Vagina (tissue), 2 donors: ENCODE results near the gene SMPX.

Source experiments
- CTCF ChIP-seq, 3 experiments: fragments of 450-650 bp in 2 of 3; fragments of 200-600 bp in 1 of 3; sonication (generic) in 1 of 3; IDR thresholded peaks; one replicate each; pipeline ENCODE4 v1.5.1; 2017 to 2019; ENCODE audit warnings: antibody characterized with exemption in 3 of 3, mild to moderate bottlenecking in 2 of 3, moderate library complexity in 2 of 3
- POLR2A ChIP-seq, 2 donors: fragments of 450-650 bp; IDR thresholded peaks; one replicate each; pipeline ENCODE4 v1.6.1; 2017; ENCODE audit warnings: antibody characterized with exemption in 2 of 2, mild to moderate bottlenecking in 2 of 2, moderate library complexity in 2 of 2
- POLR2AphosphoS5 ChIP-seq, 2 donors: sonication (generic); formaldehyde crosslinking; IDR thresholded peaks; one replicate each; pipeline ENCODE4 v1.9.0; 2017; ENCODE audit warnings: antibody characterized with exemption in 2 of 2, mild to moderate bottlenecking in 2 of 2, low read depth in 1 of 2; ENCODE audit not compliant: insufficient read depth in 1 of 2

- TF ChIP-seq CTCF (IDR thresholded peaks at IDR 0.05) (no peak), POLR2A (IDR thresholded peaks at IDR 0.05) (no peak), POLR2AphosphoS5 (IDR thresholded peaks at IDR 0.05; ENCODE audit: insufficient read depth in 1 of 2, low read depth in 1 of 2) (no peak)
These were observed 46.1 kb downstream of the SMPX start for GRCh38 chrX:21711848-21712197.
